Right cardiac atrium (tissue), 5 donors: ENCODE data around the gene GNG4. TPM values are rescaled to one million over a fixed set of nuclear protein-coding genes. Genes with fewer than 3 reads are reported as not detected.
"Not testable (repeated sequence)": the region's sequence is repeated elsewhere in the genome, so short reads cannot be mapped to it uniquely, and the experiment has no call there.

Source experiments
- ATAC-seq, 2 donors: fragments of 200-7000 bp; cut with Tn5 transposase; one replicate each; pipeline versions ENCODE4 v1.8.0 to v1.9.1; 2020; ENCODE audit warnings: moderate library complexity in 2 of 2, mild to moderate bottlenecking in 1 of 2
- DNase-seq, 3 donors: peaks; one replicate each; pipeline ENCODE4 v3.0.0-alpha.2; 2020
- H3K27ac ChIP-seq: one replicate; pipeline ENCODE4 v1.5.1; 2013; ENCODE audit warnings: mild to moderate bottlenecking, low read length, control low read depth, moderate library complexity
- H3K27me3 ChIP-seq: one replicate; pipeline ENCODE4 v1.6.1; 2013; ENCODE audit not compliant: control insufficient read depth, insufficient read depth
- H3K4me1 ChIP-seq: one replicate; pipeline ENCODE4 v1.6.1; 2013; ENCODE audit warnings: low read length; ENCODE audit not compliant: control insufficient read depth, insufficient read depth
- H3K4me3 ChIP-seq: one replicate; pipeline ENCODE4 v1.5.1; 2013; ENCODE audit warnings: low read length, control low read depth
- H3K9me3 ChIP-seq: one replicate; pipeline ENCODE4 v1.6.1; 2013; ENCODE audit warnings: low read length; ENCODE audit not compliant: control insufficient read depth
- WGBS: extraction: QIAGEN DNeasy Blood & Tissue Kit; methylation state at CpG from one replicate; pipeline ENCODE4 v1.1.7; 2013; 5-methylcytosine and 5-hydroxymethylcytosine counted together
- intact Hi-C, 4 donors: fragments of 100-400 bp; cut with DNase I; formaldehyde crosslinking; loops; one replicate each; pipeline versions ENCODE4 v1.11.0 to v1.14.0; 2022 to 2023
- polyA plus RNA-seq: library from polyadenylated mRNA; stranded (reverse); fragments of 200-250 nt; gene quantifications from one replicate; pipeline ENCODE4 v1.2.3, GENCODE V29; 2013
- total RNA-seq, 4 donors: library from RNA; stranded (reverse); fragmentation: NEBNext Ultra II Directional; extraction: Animal tissue kit (Norgen Biotek cat#: 25700); gene quantifications; one replicate each; pipeline ENCODE4 v1.2.1, GENCODE V29; 2021
- donor health status: healthy with polysubstance abuse.
- donor health status: DM: no; HTN: yes; CAD: no.
- donor health status: DM: no; HTN: no; CAD: no.
- donor health status: DM: no; HTN: yes; CAD: no; lungs with severe emphysema.
- donor health status: DM: yes; HTN: yes; CAD: no.

GNG4 gene
- total and polyA plus RNA-seq, 5 donors = 0.11 TPM; not detected in 4

DNA sequence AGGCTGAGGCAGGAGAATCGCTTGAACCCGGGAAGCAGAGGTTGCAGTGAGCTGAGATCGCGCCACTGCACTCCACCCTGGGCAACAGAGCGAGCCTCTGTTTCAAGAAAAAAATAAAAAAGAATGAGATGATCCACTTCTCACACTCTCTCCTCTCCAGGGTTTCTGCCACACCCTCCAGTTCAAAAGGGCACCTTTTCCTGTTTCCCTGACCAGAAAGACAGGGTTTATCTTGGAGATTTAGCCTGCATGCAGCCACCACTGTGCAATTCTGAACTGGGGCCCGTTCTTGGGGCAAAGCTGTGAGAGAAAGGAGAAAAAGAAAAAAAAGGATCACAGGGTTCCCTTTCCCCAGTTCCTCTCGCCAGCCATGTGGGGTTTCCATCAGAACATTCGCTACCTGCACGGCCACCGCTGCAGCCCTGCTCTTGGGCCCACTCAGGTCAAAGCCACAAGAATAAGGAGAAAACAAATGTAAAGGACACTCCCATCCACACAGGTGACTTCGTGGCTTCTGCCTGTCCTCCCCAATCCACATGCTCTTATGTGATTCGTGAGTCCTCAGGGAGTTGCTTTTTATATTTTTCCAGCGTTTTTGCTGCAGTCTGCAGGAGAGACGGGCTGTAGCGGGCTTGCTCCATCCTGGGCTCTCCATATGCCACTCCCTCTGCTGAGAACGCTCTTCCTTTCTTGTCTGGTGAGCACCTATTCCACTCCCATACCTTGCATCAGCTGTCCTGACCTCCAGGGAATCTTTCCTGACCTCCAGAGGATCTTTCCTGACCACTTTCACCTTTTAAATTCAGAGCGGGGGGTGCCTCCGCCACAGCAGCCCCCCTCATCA is 26.4 kb downstream of the GNG4 start:
- no peak for DNase-seq
- H3K4me3 ChIP-seq = no peak overlapping the region
- no peaks in the 10 kb centered on the region for H3K9me3 ChIP-seq
- H3K27ac ChIP-seq = no peak overlapping the region
- intact Hi-C loops = no loop called here
- WGBS = 76% methylated on average over 18 of the region's 18 CpGs
- no peak for ATAC-seq
- H3K4me1 ChIP-seq = peaks cover 2% of the 10 kb centered on the region
- no peaks in the 10 kb centered on the region for H3K27me3 ChIP-seq

DNA sequence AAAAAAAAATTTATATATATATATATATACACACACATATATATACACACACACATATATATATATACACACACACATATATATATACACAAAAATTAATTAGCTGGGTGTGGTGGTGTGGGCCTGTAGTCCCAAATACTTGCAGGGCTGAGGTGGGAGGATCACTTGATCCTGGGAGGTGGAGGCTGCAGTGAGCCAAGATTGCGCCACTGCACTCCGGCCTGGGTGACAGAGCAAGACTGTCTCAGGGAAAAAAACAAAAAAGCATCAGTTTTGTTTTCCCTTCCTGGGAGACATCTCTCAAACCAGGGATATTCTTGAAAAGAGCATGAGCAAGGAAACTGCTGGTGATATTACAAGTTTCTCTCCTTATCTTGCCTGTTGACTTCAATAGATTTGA is 30.4 kb downstream of the GNG4 start:
- H3K27ac ChIP-seq, H3K27me3 ChIP-seq, H3K4me1 ChIP-seq, H3K4me3 ChIP-seq, DNase-seq, intact Hi-C loops, ATAC-seq, H3K9me3 ChIP-seq: not testable (repeated sequence)
- WGBS = 75% methylated on average over 2 of the region's 2 CpGs

GRCh38 chr1:235617808-235618207 is 31.8 kb downstream of the GNG4 start:
- intact Hi-C loops = no loop called here
- Histone ChIP-seq H3K9me3 (no peaks in the 10 kb centered on the region), H3K4me1 (no peaks in the 10 kb centered on the region), H3K27me3 (no peaks in the 10 kb centered on the region), H3K4me3 (no peak overlapping the region), H3K27ac (no peak overlapping the region)
- WGBS = 87% methylated on average over 3 of the region's 3 CpGs
- ATAC-seq (no peak), DNase-seq (no peak)

GRCh38 chr1:235617140-235617539 is 32.4 kb downstream of the GNG4 start:
- DNase-seq = no peak
- H3K4me1 ChIP-seq = no peaks in the 10 kb centered on the region
- no peaks in the 10 kb centered on the region for H3K9me3 ChIP-seq
- intact Hi-C loops = no loop called here
- 88% methylated on average over 3 of the region's 3 CpGs for WGBS
- ATAC-seq = no peak
- no peak overlapping the region for H3K4me3 ChIP-seq
- no peak overlapping the region for H3K27ac ChIP-seq
- no peaks in the 10 kb centered on the region for H3K27me3 ChIP-seq

DNA sequence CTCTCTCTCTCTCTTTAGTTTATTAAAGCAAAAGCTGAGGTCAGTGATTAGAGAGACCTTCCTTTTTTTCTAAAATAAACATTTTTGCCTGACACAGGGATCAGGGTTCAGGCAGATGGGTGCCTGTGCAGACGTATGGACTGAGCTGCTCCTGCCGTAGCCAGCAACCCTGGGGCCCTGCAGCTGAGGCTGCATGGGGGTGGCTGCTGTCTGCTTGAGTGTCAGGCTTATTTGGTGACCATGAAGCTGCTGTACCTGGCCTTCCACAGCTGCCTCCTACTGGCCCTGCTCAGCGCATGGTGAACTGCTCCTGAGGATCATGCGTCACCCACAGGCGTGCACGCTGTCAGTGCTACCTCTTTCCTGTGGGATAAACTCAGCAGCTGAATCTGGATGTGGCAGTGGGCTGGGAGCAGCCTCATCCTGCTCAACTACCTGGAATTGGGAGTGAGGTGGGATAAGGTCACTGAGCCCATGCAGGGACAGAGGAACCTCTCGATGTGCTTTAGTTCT is 35.1 kb downstream of the GNG4 start:
- Histone ChIP-seq H3K27me3 (no peaks in the 10 kb centered on the region), H3K9me3 (no peaks in the 10 kb centered on the region), H3K27ac (no peak overlapping the region), H3K4me1 (no peaks in the 10 kb centered on the region), H3K4me3 (no peak overlapping the region)
- WGBS = 78% methylated on average over 7 of the region's 7 CpGs
- no peak for ATAC-seq
- DNase-seq = no peak
- intact Hi-C loops = no loop called here

DNA sequence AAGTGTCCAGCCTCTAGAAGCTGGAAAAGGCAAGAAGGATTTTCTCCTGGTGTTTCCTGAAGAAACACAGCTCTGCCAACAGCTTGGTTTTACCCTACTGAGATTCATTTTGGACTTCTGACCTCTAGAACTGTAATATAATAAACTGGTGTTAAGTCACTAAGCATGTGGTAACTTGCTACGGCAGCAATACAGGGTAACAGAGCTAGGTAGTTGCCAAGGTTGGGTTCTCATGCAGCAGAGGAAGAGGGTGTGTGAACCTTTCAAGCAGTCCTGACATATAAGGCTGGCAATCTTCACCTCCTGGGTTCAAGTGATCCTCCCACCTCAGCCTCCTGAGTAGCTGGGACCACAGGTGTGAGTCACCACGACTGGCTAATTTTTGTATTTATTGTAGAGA is 36.0 kb downstream of the GNG4 start:
- 82% methylated on average over 2 of the region's 2 CpGs for WGBS
- no peaks in the 10 kb centered on the region for H3K4me1 ChIP-seq
- no peaks in the 10 kb centered on the region for H3K9me3 ChIP-seq
- intact Hi-C loops = no loop called here
- DNase-seq (no peak), ATAC-seq (no peak)
- no peak overlapping the region for H3K27ac ChIP-seq
- no peak overlapping the region for H3K4me3 ChIP-seq
- H3K27me3 ChIP-seq = no peaks in the 10 kb centered on the region

DNA sequence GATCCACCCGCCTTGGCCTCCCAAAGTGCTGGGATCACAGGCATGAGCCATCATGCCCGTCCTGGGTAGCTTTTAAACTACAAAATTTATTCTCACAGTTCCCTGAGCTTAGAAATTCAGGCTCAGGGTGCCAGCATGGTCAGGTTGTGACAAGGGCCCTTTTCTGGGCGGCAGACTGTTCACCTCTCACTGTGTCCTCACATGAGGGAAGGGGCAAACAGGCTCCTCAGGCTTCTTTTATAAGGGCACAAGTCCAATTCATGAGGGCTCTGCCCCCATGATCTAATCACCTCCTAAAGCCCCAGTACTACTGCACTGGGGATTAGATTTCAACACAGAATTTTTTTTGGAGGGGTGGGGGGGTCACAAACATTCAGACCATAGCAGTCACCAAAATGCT is 36.8 kb downstream of the GNG4 start:
- Histone ChIP-seq H3K4me1 (no peaks in the 10 kb centered on the region), H3K27me3 (no peaks in the 10 kb centered on the region), H3K9me3 (no peaks in the 10 kb centered on the region), H3K4me3 (no peak overlapping the region), H3K27ac (no peak overlapping the region)
- intact Hi-C loops = no loop called here
- DNase-seq (no peak), ATAC-seq (no peak)
- WGBS = 78% methylated on average over 3 of the region's 3 CpGs

GRCh38 chr1:235610157-235610556 is 39.4 kb downstream of the GNG4 start:
- no peaks in the 10 kb centered on the region for H3K4me1 ChIP-seq
- DNase-seq = no peak
- 78% methylated on average over 6 of the region's 6 CpGs for WGBS

DNA sequence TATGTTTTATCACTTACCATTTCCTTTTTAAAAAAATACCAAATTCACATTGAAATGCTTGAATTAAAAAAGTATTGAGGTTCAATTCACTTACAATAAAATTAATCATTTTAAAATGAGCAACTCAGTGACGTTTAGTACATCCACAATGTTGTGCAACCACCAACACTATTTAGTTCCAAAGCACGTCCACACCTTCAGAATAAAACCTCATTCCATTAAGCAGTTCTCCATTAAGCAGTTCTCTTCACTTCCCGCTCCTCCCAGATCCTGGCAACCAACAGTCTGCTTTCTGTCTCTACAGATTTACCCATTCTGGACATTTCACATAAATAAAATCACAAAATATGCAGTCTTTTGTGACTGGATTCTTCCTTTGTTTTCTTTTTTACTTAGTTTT is 41.3 kb downstream of the GNG4 start:
- intact Hi-C loops = no loop called here
- 46% methylated on average over 3 of the region's 3 CpGs for WGBS
- H3K27me3 ChIP-seq = no peaks in the 10 kb centered on the region
- H3K4me1 ChIP-seq = no peaks in the 10 kb centered on the region
- DNase-seq = no peak
- ATAC-seq = no peak
- no peak overlapping the region for H3K27ac ChIP-seq
- no peak overlapping the region for H3K4me3 ChIP-seq
- no peaks in the 10 kb centered on the region for H3K9me3 ChIP-seq

More at GRCh38 chr1:235610157-235610556, 39.4 kb downstream of the GNG4 start:
- Histone ChIP-seq H3K4me3 (no peak overlapping the region), H3K9me3 (no peaks in the 10 kb centered on the region), H3K27ac (no peak overlapping the region), H3K27me3 (no peaks in the 10 kb centered on the region)
- intact Hi-C loops = no loop called here
- ATAC-seq = no peak

- 91% methylated on average over 11 of the region's 11 CpGs for WGBS
- intact Hi-C loops = no loop called here
- DNase-seq = no peak
- no peak overlapping the region for H3K4me3 ChIP-seq
- H3K27ac ChIP-seq = no peak overlapping the region
- H3K4me1 ChIP-seq = no peaks in the 10 kb centered on the region
- no peaks in the 10 kb centered on the region for H3K9me3 ChIP-seq
- no peaks in the 10 kb centered on the region for H3K27me3 ChIP-seq
- ATAC-seq = no peak
These were observed 42.3 kb downstream of the GNG4 start for GRCh38 chr1:235607284-235607683.

DNA sequence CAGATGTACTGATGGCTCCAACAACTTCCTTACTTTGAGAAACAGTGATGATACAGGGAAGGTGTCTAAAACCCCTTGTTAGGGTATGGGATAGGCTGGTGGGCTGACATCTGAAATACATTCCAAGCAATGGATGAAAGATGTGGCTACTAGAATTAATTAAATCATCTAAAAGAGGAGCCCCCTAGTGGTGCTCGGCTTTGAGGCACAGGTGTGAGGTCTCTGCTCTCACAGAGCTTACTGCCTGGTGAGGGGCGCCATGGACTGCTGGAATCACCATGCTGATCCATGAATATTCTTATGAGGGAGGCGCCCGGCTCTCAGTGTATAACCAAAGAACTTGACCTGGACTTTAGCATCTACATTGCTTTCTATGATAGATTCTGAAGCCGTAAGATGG is 48.5 kb downstream of the GNG4 start:
- intact Hi-C loops = no loop called here
- Histone ChIP-seq H3K27ac (no peak overlapping the region), H3K9me3 (no peaks in the 10 kb centered on the region), H3K4me3 (no peak overlapping the region), H3K27me3 (no peaks in the 10 kb centered on the region), H3K4me1 (no peaks in the 10 kb centered on the region)
- ATAC-seq = no peak
- peak in 1 of 3 donors; percentile 17 for DNase-seq
- 84% methylated on average over 5 of the region's 5 CpGs for WGBS
